Measurements from ENCODE around the gene ZBTB40.

ZBTB40 gene

DNA sequence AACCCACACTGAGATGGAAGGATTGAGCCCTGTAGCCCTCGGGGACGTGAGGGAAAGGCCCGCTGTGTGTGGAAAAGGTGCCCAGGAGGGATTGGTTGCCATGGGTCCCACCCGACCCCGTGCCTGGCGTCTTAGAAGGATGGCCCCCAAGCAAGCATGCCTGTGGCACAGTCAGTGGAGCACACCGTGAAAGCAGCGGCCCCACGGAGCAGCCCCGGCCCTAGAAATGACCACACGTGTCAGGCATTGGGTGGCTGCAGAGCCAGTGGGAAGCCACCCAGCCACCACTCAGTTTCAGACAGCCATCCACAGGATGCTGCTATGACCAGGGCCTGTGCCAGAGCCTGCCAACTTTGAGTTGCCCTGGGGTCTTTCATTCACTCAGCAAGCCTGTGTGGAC is 98.4 kb downstream of the ZBTB40 start:
- peaks cover 5% of the 10 kb centered on the region for H3K4me1 ChIP-seq (ENCODE audit: control insufficient read depth, insufficient read depth, low read length)
- H3K4me3 ChIP-seq (ENCODE audit: low read length) = no peak overlapping the region
- no peak for DNase-seq (ENCODE audit: low read depth)
- H3K36me3 ChIP-seq (ENCODE audit: control insufficient read depth, insufficient read depth, low read length, severe bottlenecking) = no peaks in the 10 kb centered on the region
- H3K9me3 ChIP-seq (ENCODE audit: control insufficient read depth, low read length) = no peaks in the 10 kb centered on the region
- H3K27me3 ChIP-seq (replicated peaks; ENCODE audit: control insufficient read depth, insufficient read depth, low read length) = peaks cover 83% of the 10 kb centered on the region
- H3K9ac ChIP-seq (ENCODE audit: low read length) = no peak overlapping the region

DNA sequence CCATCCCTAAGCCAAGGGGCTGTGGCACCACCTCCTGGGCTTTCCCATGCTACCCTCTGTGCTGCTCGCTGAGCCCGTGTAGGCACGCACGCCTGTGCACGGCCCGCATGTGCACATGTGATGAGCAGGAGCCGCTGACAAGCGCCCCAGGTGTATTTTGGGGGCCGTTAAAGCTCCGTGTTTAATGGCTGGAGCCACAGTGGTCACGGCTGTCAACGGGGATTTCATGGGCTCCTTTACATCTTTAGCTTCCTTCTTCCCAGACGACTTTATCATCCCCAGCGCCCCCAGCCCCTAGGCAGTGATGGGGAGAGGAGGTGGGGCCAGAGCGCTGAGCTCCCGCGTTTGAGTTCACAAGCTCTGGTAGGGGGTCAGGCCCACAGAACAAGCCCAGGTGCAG is 99.9 kb downstream of the ZBTB40 start:
- no peak for DNase-seq (ENCODE audit: low read depth)
- Histone ChIP-seq H3K9me3 (ENCODE audit: control insufficient read depth, low read length) (no peaks in the 10 kb centered on the region), H3K9ac (ENCODE audit: low read length) (no peak overlapping the region), H3K4me3 (ENCODE audit: low read length) (no peak overlapping the region), H3K4me1 (ENCODE audit: control insufficient read depth, insufficient read depth, low read length) (peaks cover 5% of the 10 kb centered on the region), H3K27me3 (replicated peaks; ENCODE audit: control insufficient read depth, insufficient read depth, low read length) (peaks cover 81% of the 10 kb centered on the region), H3K36me3 (ENCODE audit: control insufficient read depth, insufficient read depth, low read length, severe bottlenecking) (no peaks in the 10 kb centered on the region)

DNA sequence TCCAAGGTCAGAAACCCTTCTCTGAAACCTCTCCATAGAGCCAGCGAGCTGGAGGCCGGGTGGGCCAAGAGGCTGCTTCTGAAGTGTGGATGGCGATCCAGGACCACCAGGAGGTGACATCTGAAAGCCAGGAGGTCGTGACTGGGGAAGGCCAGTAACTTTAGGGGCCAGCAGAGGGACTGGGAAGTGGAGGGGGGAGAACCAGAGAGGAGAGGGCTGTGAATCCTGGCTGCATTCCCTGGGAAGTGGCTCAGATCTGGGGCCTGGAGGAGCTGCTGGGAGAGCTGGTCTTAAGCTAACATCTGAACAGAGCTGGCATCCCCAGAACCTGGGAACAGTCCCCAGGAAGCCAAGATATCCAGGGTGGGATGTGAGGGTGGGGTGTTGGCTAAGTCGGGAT is 100.4 kb downstream of the ZBTB40 start:
- Histone ChIP-seq H3K27me3 (replicated peaks; ENCODE audit: control insufficient read depth, insufficient read depth, low read length) (peaks cover 81% of the 10 kb centered on the region), H3K9ac (ENCODE audit: low read length) (no peak overlapping the region), H3K36me3 (ENCODE audit: control insufficient read depth, insufficient read depth, low read length, severe bottlenecking) (no peaks in the 10 kb centered on the region), H3K4me1 (ENCODE audit: control insufficient read depth, insufficient read depth, low read length) (peaks cover 9% of the 10 kb centered on the region), H3K9me3 (ENCODE audit: control insufficient read depth, low read length) (no peaks in the 10 kb centered on the region), H3K4me3 (ENCODE audit: low read length) (no peak overlapping the region)
- DNase-seq (ENCODE audit: low read depth) = no peak

DNA sequence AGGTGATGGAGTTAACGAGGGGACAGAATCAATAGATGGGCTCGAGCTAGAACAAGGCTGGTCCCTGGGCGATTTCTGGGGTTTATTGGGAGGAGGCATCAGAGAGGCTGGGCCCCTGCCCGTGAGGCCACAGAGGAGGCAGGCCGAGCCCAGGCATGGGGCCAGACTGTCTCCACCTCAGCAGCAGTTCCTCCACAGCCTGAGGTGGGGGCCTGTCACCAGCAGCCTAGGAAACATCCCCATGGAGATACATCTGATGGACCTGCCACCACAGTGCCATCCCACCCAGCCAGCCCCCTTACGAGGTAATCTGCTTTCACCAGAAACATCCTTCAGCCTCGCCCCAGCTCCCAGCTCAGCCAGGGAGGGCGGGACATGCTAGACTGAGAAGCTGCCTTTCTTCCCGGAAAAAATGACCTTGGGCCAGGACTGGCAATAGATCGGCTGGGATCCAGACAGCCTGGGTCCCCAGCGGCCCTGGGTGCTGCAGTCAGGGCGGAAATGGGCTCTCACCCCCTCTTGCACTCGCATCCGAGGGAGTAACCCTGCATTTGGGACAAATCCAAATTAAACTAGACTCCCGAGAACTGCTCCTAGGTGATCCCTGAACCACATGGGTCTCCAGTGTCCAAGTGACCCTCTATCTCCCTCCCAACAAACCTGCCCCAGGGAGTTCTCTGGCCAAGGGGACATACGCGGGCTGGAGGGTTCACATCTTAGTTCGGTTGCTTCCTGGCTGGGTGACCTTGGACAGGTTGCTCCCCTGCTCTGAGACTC is 101.6 kb downstream of the ZBTB40 start:
- no peaks in the 10 kb centered on the region for H3K9me3 ChIP-seq (ENCODE audit: control insufficient read depth, low read length)
- H3K9ac ChIP-seq (ENCODE audit: low read length) = no peak overlapping the region
- H3K4me1 ChIP-seq (ENCODE audit: control insufficient read depth, insufficient read depth, low read length) = peaks cover 16% of the 10 kb centered on the region
- no peak overlapping the region for H3K4me3 ChIP-seq (ENCODE audit: low read length)
- no peak for DNase-seq (ENCODE audit: low read depth)
- H3K27me3 ChIP-seq (replicated peaks; ENCODE audit: control insufficient read depth, insufficient read depth, low read length) = peaks cover 75% of the 10 kb centered on the region
- H3K36me3 ChIP-seq (ENCODE audit: control insufficient read depth, insufficient read depth, low read length, severe bottlenecking) = no peaks in the 10 kb centered on the region

DNA sequence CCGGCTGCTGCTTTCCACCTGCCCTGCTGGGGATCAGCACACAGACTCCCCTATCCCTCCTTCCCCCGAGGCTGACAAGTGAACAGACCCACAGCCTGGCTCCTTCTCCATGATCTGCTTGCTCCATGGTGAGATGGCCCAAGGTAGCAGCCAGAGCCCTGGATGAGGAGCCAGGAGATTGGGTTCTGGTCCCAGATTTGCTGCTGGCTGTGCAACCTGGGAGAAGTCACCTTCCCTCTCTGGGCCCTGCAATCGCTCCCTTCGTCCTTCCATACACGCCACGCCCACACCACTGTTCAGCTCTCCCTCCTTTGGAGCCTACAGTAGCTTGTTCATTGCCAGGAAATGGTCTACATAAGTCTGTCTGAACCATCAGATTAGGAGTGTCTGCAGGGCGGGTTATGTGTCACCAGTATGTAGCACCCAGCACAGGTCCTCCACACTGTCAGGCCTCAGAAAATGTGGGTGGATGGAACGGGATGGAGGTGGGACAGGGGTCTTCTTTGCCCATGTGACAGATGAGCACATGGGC is 102.4 kb downstream of the ZBTB40 start:
- peaks cover 16% of the 10 kb centered on the region for H3K4me1 ChIP-seq (ENCODE audit: control insufficient read depth, insufficient read depth, low read length)
- DNase-seq (ENCODE audit: low read depth) = no peak
- no peaks in the 10 kb centered on the region for H3K36me3 ChIP-seq (ENCODE audit: control insufficient read depth, insufficient read depth, low read length, severe bottlenecking)
- no peak overlapping the region for H3K4me3 ChIP-seq (ENCODE audit: low read length)
- peaks cover 72% of the 10 kb centered on the region for H3K27me3 ChIP-seq (replicated peaks; ENCODE audit: control insufficient read depth, insufficient read depth, low read length)
- no peaks in the 10 kb centered on the region for H3K9me3 ChIP-seq (ENCODE audit: control insufficient read depth, low read length)
- no peak overlapping the region for H3K9ac ChIP-seq (ENCODE audit: low read length)

DNA sequence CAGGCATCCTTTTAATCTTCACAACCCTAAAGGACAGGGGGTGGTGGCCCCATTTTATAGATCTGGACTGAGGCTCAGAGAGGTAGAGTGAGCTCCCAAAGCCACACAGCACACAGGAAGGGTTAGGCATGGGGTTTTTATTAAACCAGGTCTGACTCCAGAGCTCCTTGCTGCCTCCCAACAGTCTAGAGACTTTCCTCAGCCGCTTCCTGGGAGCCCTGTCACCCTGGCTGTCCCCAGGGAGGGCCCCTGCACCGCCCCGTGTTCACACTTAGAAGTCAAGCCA is 103.7 kb downstream of the ZBTB40 start:
- no peak overlapping the region for H3K4me3 ChIP-seq (ENCODE audit: low read length)
- no peak for DNase-seq (ENCODE audit: low read depth)
- H3K9ac ChIP-seq (ENCODE audit: low read length) = no peak overlapping the region
- H3K27me3 ChIP-seq (replicated peaks; ENCODE audit: control insufficient read depth, insufficient read depth, low read length) = peaks cover 74% of the 10 kb centered on the region
- H3K4me1 ChIP-seq (ENCODE audit: control insufficient read depth, insufficient read depth, low read length) = peaks cover 16% of the 10 kb centered on the region
- no peaks in the 10 kb centered on the region for H3K9me3 ChIP-seq (ENCODE audit: control insufficient read depth, low read length)
- no peaks in the 10 kb centered on the region for H3K36me3 ChIP-seq (ENCODE audit: control insufficient read depth, insufficient read depth, low read length, severe bottlenecking)

DNA sequence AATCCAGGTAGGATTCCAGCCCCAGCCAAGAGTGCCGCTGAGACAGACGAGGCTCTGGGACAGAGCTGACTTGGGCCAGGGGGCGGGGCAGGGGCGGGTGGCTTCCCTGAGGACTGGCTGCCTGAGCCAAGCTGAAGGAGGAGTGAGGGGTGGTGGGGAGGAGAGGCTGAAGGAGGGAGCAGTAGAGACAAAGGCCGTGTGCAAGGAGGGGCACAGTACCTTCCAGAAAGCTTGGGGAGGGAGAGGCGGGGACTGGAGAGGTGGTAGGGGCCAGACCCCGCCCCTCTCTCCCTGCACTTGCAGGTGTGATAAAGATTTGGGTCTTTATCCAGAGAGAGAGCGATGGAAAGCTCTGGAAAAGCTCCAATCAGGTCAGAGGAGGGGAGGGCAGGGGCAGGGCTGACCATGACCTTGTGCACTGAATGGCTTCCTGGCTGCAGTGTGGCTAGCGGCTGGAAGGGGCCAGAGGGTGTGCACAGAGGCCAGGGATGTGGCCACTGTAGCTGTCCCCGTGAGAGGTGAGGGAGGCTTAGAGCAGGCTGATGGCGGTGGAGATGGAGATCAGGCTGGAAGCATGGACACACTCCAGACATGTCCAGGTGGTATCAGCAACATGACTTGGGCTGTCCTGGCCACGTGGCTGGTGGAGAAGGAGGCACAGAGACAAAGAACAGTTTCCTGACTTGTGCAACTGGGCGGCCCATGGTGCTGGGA is 104.9 kb downstream of the ZBTB40 start:
- Histone ChIP-seq H3K9me3 (ENCODE audit: control insufficient read depth, low read length) (no peaks in the 10 kb centered on the region), H3K9ac (ENCODE audit: low read length) (no peak overlapping the region), H3K4me3 (ENCODE audit: low read length) (no peak overlapping the region), H3K4me1 (ENCODE audit: control insufficient read depth, insufficient read depth, low read length) (peaks cover 16% of the 10 kb centered on the region), H3K36me3 (ENCODE audit: control insufficient read depth, insufficient read depth, low read length, severe bottlenecking) (no peaks in the 10 kb centered on the region), H3K27me3 (replicated peaks; ENCODE audit: control insufficient read depth, insufficient read depth, low read length) (peaks cover 72% of the 10 kb centered on the region)
- DNase-seq (ENCODE audit: low read depth) = no peak

DNA sequence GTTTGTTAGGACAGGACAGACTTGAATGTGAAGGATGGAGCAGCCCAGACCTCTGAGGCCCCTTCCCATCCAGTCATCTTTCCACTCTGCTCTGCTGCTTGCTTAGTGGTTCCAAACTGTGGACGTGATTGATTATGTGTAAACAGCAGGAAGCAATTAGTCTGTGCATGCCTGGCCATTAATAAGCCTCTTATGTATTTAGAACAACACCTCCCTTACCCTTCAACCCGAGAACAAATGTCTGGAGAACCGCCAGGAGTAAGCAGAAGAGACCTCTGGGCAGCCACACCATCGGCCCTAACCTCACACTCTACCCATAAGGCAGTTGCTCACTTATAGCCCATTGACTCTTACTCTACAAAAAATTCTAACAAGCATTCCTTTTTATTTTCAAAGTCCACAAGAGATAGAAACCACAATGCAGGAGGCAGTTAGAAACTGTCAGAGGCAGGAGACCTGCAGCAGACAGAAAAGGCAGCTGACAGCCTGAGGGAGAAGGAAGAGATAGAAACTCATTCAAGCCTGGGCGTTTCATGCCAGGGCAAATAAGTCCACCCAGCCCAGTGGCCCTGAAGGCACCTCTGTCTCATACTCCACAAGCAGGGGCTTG is 105.8 kb downstream of the ZBTB40 start:
- peaks cover 16% of the 10 kb centered on the region for H3K4me1 ChIP-seq (ENCODE audit: control insufficient read depth, insufficient read depth, low read length)
- no peaks in the 10 kb centered on the region for H3K9me3 ChIP-seq (ENCODE audit: control insufficient read depth, low read length)
- H3K4me3 ChIP-seq (ENCODE audit: low read length) = no peak overlapping the region
- no peak overlapping the region for H3K9ac ChIP-seq (ENCODE audit: low read length)
- no peak for DNase-seq (ENCODE audit: low read depth)
- peaks cover 79% of the 10 kb centered on the region for H3K27me3 ChIP-seq (replicated peaks; ENCODE audit: control insufficient read depth, insufficient read depth, low read length)
- H3K36me3 ChIP-seq (ENCODE audit: control insufficient read depth, insufficient read depth, low read length, severe bottlenecking) = no peaks in the 10 kb centered on the region

DNA sequence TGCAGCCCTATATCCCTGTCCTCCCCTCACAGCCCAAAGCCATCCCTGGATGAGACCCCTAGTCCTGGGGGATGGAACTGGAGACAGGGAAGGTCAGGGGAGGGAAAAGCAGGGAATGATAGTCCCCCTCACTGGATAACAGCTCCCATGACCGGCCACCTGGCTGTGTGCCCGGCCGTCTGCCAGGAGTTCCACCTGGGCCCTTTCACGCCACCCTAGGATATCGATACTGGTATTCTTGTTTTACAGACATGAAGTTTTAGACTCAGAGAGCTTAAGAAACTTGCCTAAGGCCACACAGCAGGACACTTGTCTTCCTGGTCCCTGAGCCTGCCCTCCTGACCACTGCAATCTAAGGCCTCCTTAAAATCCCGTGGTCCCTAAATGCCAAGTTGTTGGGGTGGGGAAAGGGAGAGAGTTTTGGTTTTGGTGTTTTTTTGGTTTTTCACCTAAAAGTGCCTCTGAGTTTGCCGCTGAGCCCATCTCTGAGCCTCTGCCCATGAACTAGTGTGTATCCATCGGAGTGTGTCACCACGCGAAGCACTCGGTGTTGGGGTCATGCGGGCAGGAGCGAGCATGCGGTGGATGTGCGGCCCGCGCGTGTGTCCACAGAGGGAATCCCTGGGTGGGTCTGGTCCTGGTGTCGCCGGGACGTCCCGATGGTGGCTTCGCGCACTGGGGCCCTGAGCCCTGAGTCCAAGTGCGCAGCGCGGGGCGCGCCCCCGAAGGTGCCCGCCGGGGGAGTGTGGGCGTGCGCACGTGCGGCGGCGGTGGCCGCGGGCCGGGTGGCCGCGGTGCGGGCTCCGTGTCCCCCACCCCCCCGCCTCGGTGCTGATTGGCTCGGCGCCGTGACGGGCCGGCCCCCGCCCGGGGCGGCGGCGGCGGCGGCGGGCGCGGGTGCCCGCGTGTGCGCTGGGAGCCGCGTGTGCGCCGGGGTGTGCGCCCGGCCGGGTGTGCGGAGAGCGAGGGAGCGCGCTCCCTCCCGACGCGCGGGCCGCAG is 111.2 kb downstream of the ZBTB40 start, which contains the start of gene EPHA8:
EPHA8 (plus strand) TSS at position 906 of the 1,000 bp plus-strand sequence. CDS start 147 bp downstream, outside the sequence.
- no peak for DNase-seq (ENCODE audit: low read depth)
- H3K36me3 ChIP-seq (ENCODE audit: control insufficient read depth, insufficient read depth, low read length, severe bottlenecking) = no peaks in the 10 kb centered on the region
- H3K4me3 ChIP-seq (ENCODE audit: low read length) = no peak within 1 kb of the TSS
- H3K4me1 ChIP-seq (ENCODE audit: control insufficient read depth, insufficient read depth, low read length) = no peaks in the 10 kb centered on the region
- H3K9ac ChIP-seq (ENCODE audit: low read length) = no peak within 1 kb of the TSS
- peaks cover 73% of the 10 kb centered on the region for H3K27me3 ChIP-seq (replicated peaks; ENCODE audit: control insufficient read depth, insufficient read depth, low read length)
- no peaks in the 10 kb centered on the region for H3K9me3 ChIP-seq (ENCODE audit: control insufficient read depth, low read length)

DNA sequence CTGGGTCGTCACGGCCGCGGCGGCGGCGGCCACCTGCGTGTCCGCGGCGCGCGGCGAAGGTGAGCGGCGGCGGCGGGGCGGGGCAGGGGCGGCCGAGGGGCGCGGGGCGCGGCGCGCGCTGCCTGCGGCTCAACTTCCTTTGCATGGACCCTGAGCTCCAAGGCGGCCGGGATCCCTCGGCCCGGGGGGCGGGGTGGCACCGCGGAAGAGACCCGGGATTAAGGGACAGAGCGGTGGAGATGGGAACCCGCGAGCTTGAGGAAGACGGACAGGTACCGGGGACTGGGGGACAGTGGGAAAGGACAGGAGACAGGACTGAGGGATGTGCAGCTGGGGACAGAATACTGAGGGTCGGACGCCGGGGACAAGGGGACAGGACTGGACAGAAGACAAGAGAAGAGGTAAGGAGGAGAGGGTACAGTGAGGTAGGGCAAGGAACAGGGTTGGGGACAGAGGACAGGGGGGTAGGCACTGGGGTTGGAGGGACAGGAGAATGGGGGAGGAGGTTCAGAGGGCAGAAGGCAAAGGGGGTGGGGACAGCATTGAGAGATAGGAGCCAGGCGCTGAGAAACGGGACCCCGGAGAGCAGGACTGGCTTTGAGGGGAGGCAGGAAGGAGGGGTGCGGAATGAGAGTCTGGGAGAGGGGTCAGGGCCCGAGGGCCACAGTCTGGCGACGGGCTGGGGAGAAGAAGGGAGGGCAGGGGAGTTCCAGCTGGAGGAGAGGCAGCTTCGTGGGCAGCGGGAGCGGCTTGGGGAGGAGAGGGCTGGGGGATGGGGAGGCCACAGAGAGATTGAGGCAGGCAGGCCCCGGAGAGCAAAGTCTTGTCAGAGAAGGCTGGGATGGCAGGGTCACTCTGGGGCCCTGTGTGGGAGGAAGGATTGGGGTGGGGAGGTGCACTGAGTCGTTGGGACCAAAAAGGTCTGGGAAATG is 112.3 kb downstream of the ZBTB40 start:
- H3K4me3 ChIP-seq (ENCODE audit: low read length) = no peak overlapping the region

More for the DNA sequence above, 112.3 kb downstream of the ZBTB40 start:
- no peaks in the 10 kb centered on the region for H3K36me3 ChIP-seq (ENCODE audit: control insufficient read depth, insufficient read depth, low read length, severe bottlenecking)
- no peaks in the 10 kb centered on the region for H3K9me3 ChIP-seq (ENCODE audit: control insufficient read depth, low read length)
- H3K27me3 ChIP-seq (replicated peaks; ENCODE audit: control insufficient read depth, insufficient read depth, low read length) = peaks cover 79% of the 10 kb centered on the region
- H3K9ac ChIP-seq (ENCODE audit: low read length) = no peak overlapping the region
- no peaks in the 10 kb centered on the region for H3K4me1 ChIP-seq (ENCODE audit: control insufficient read depth, insufficient read depth, low read length)
- DNase-seq (ENCODE audit: low read depth) = no peak
